OCI-LY3 (cell line): Measurements from ENCODE around the gene TLK1.

Source experiments
- H2AFZ ChIP-seq: fragments of 200-600, 300-600 bp; shearing (Covaris generic); 2 replicates; pipeline ENCODE4 v1.6.0; 2014; ENCODE audit warnings: antibody characterized with exemption, low read depth, low read length
- H3K27ac ChIP-seq: fragments of 200-600, 300-600 bp; sonication (generic); 2 replicates; pipeline ENCODE4 v1.5.1; 2014; ENCODE audit warnings: mild to moderate bottlenecking, low read length, moderate library complexity, mixed read lengths
- H3K27me3 ChIP-seq: fragments of 200-600, 300-600 bp; sonication (generic); 2 replicates; pipeline ENCODE4 v1.6.1; 2014; ENCODE audit warnings: low read depth, low read length, mixed read lengths
- H3K36me3 ChIP-seq: fragments of 200-600, 300-600 bp; sonication (generic); replicated peaks from 2 replicates; pipeline ENCODE3; 2014; ENCODE audit warnings: low read depth, low read length, mixed read lengths
- H3K4me1 ChIP-seq: fragments of 300-600, 200-600 bp; sonication (generic); 2 replicates; pipeline ENCODE4 v1.6.1; 2014; ENCODE audit warnings: low read length, mixed read lengths
- H3K4me2 ChIP-seq: fragments of 200-600, 300-600 bp; sonication (generic); 2 replicates; pipeline ENCODE4 v1.6.1; 2014; ENCODE audit warnings: low read length, mixed read lengths
- H3K4me3 ChIP-seq: fragments of 300-600, 200-600 bp; sonication (generic); 2 replicates; pipeline ENCODE4 v1.5.1; 2014; ENCODE audit warnings: antibody characterized with exemption, mild to moderate bottlenecking, low read length, moderate library complexity
- H3K79me2 ChIP-seq: fragments of 300-600, 200-600 bp; shearing (Covaris generic); 2 replicates; pipeline ENCODE4 v1.6.1; 2014; ENCODE audit warnings: mild to moderate bottlenecking, low read length, mixed read lengths
- H3K9ac ChIP-seq: fragments of 300-600, 200-600 bp; shearing (Covaris generic); 2 replicates; pipeline ENCODE4 v1.6.0; 2014; ENCODE audit warnings: mild to moderate bottlenecking, low read length, moderate library complexity
- H3K9me3 ChIP-seq: fragments of 200-600, 300-600 bp; shearing (Covaris generic); 2 replicates; pipeline ENCODE4 v1.6.1; 2014; ENCODE audit warnings: low read length, mixed read lengths; ENCODE audit not compliant: insufficient read depth
- H4K20me1 ChIP-seq: fragments of 200-600, 300-600 bp; sonication (generic); 2 replicates; pipeline ENCODE4 v1.6.1; 2016; ENCODE audit warnings: low read length, mixed read lengths; ENCODE audit not compliant: insufficient read depth
- CTCF ChIP-seq: fragments of 200-600, 300-600 bp; sonication (generic); IDR thresholded peaks from 2 replicates; pipeline ENCODE4 v1.5.1; 2014; ENCODE audit warnings: antibody characterized with exemption, low read length, low read depth
- EZH2phosphoT487 ChIP-seq: fragments of 200-600 bp; shearing (Covaris generic); IDR thresholded peaks from 2 replicates; pipeline ENCODE4 v1.6.1; 2018; ENCODE audit warnings: antibody characterized with exemption, mixed run types, low read depth

The TLK1 gene

GRCh38 chr2:171200469-171200868 is 39.8 kb upstream of the TLK1 start:
- Histone ChIP-seq H3K9me3 (no peaks in the 10 kb centered on the region), H3K36me3 (no peaks in the 10 kb centered on the region)
- TF ChIP-seq CTCF (no peak), EZH2phosphoT487 (no peak)

DNA sequence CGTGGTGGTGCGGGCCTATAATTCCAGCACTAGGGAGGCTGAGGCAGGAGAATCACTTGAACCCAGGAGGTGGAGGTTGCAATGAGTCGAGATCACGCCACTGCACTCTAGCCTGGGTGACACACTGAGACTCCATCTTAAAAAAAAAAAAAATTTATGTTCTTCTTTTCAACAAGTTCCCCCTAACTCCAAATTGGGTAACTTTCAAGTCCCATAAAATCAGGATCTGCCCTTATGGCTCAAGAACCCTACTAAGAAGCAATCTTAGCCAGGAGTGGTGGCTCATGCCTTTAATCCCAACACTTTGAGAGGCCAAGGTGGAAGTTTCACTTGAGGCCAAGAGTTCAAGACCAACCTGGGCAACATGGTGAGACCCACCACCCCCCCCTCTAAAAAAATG is 30.3 kb upstream of the TLK1 start:
- Histone ChIP-seq H3K9me3 (no peaks in the 10 kb centered on the region), H3K79me2 (no peaks in the 10 kb centered on the region), H2AFZ (no peak overlapping the region), H3K4me3 (no peak overlapping the region), H3K27ac (no peak overlapping the region), H3K36me3 (no peaks in the 10 kb centered on the region), H3K4me1 (no peaks in the 10 kb centered on the region), H4K20me1 (no peaks in the 10 kb centered on the region), H3K9ac (no peak overlapping the region), H3K4me2 (no peak overlapping the region), H3K27me3 (no peaks in the 10 kb centered on the region)
- TF ChIP-seq EZH2phosphoT487 (no peak), CTCF (no peak)

More at GRCh38 chr2:171200469-171200868, 39.8 kb upstream of the TLK1 start:
- Histone ChIP-seq H3K4me2 (no peak overlapping the region), H3K27me3 (no peaks in the 10 kb centered on the region), H3K9ac (no peak overlapping the region), H3K4me3 (no peak overlapping the region), H4K20me1 (no peaks in the 10 kb centered on the region), H3K27ac (no peak overlapping the region), H2AFZ (no peak overlapping the region), H3K79me2 (no peaks in the 10 kb centered on the region), H3K4me1 (no peaks in the 10 kb centered on the region)

DNA sequence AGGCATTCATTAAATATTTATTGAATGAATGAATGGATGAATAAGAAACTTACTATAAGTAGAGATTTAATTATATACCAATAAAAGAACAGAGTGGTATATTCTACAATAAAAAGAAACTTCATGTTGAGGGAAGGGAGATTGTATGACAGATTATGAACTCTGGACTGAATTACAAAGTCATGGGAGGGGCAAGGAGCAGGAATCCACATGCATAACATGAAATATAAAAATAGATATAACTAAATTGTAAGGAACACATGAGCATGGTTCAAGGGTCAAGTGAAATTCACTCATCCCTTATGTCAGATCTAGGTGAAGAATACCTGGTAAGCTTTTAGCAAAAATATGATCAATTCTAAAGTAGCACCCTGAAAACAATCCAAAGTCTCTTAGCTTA is 27.1 kb upstream of the TLK1 start:
- Histone ChIP-seq H3K4me1 (no peaks in the 10 kb centered on the region), H4K20me1 (no peaks in the 10 kb centered on the region), H3K27ac (no peak overlapping the region), H3K36me3 (no peaks in the 10 kb centered on the region), H3K9me3 (no peaks in the 10 kb centered on the region), H3K4me2 (no peak overlapping the region), H3K4me3 (no peak overlapping the region), H3K9ac (no peak overlapping the region), H3K79me2 (no peaks in the 10 kb centered on the region), H2AFZ (no peak overlapping the region), H3K27me3 (no peaks in the 10 kb centered on the region)
- TF ChIP-seq CTCF (no peak), EZH2phosphoT487 (no peak)

- Histone ChIP-seq H3K9me3 (no peaks in the 10 kb centered on the region), H3K27ac (no peak overlapping the region), H3K4me2 (no peak overlapping the region), H3K27me3 (no peaks in the 10 kb centered on the region), H3K36me3 (no peaks in the 10 kb centered on the region), H3K4me1 (peaks cover 4% of the 10 kb centered on the region), H2AFZ (no peak overlapping the region), H4K20me1 (no peaks in the 10 kb centered on the region), H3K4me3 (no peak overlapping the region), H3K9ac (no peak overlapping the region), H3K79me2 (no peaks in the 10 kb centered on the region)
- no peak for TF ChIP-seq CTCF
- no peak for TF ChIP-seq EZH2phosphoT487
Measured at GRCh38 chr2:171187177-171187576, 26.5 kb upstream of the TLK1 start.
